Transverse colon (tissue), 4 donors: ENCODE results near the gene NKD2. TPM values are rescaled to one million over a fixed set of nuclear protein-coding genes. Genes with fewer than 3 reads are reported as not detected.

Source experiments
- DNase-seq: peaks from one replicate; pipeline ENCODE4 v3.0.0-alpha.2; 2019
- H3K27ac ChIP-seq, 4 donors: fragments of 200-600 bp; sonication (generic); 2 replicates each; pipeline ENCODE4 v1.5.1; 2016 to 2018; ENCODE audit warnings: inconsistent platforms in 4 of 4
- H3K27me3 ChIP-seq: fragments of 200-600 bp; sonication (generic); 2 replicates; pipeline ENCODE4 v1.5.1; 2017; ENCODE audit warnings: inconsistent platforms
- H3K36me3 ChIP-seq, 4 donors: fragments of 200-600 bp; sonication (generic); 2 replicates each; pipeline ENCODE4 v1.5.1; 2017 to 2019; ENCODE audit warnings: inconsistent platforms in 4 of 4
- H3K4me1 ChIP-seq, 4 donors: fragments of 200-600 bp; sonication (generic); 2 replicates each; pipeline ENCODE4 v1.5.1; 2017 to 2020; ENCODE audit warnings: inconsistent platforms in 4 of 4
- H3K4me3 ChIP-seq, 4 donors: fragments of 200-600 bp; sonication (generic); 1 replicate in 1 of 4; 2 replicates in 3 of 4; pipeline versions ENCODE4 v1.5.1 to v1.6.1; 2017 to 2019; ENCODE audit warnings: inconsistent platforms in 4 of 4
- H3K9me3 ChIP-seq, 2 donors: fragments of 200-600 bp; sonication (generic); 2 replicates each; pipeline ENCODE4 v1.5.1; 2017 to 2019; ENCODE audit warnings: inconsistent platforms in 2 of 2
- EP300 ChIP-seq: sonication (generic); formaldehyde crosslinking; IDR thresholded peaks from one replicate; pipeline ENCODE4 v1.6.1; 2017; ENCODE audit warnings: antibody characterized with exemption, low read depth
- POLR2A ChIP-seq: fragments of 450-650 bp; IDR thresholded peaks from one replicate; pipeline ENCODE4 v1.6.1; 2016; ENCODE audit warnings: antibody characterized with exemption, mild to moderate bottlenecking, moderate library complexity
- POLR2AphosphoS5 ChIP-seq, 3 donors: sonication (generic); formaldehyde crosslinking; IDR thresholded peaks; one replicate each; pipeline ENCODE4 v1.6.1; 2016; ENCODE audit warnings: antibody characterized with exemption in 3 of 3
- WGBS, 2 donors: methylation state at CpG; one replicate each; pipeline ENCODE4 v1.1.5; 2018; ENCODE audit warnings: low coverage in 1 of 2; 5-methylcytosine and 5-hydroxymethylcytosine counted together
- in situ Hi-C, 4 donors: fragments of 200-750 bp; cut with MboI; loops; one replicate each; pipeline versions ENCODE4 v1.15.0 to v1.15.1; 2017; ENCODE audit warnings: low sequenced_read_pairs in 3 of 4, low pct_ligation_motif_present in 1 of 4, low pct_unique_long_range_greater_than_20kb in 1 of 4
- intact Hi-C: fragments of 100-400 bp; cut with DNase I; formaldehyde crosslinking; loops from one replicate; pipeline ENCODE4 v1.15.1; 2023; ENCODE audit warnings: low total_unique reads
- total RNA-seq, 4 donors: library from RNA; depleted of rRNA; stranded (reverse); fragments of >200 nt; gene quantifications; one replicate each; pipeline ENCODE4 v1.1.0, GENCODE V29; 2016
- TF ChIP-seq, protein P1 (sequence below), 5 experiments: fragments of 200-600 bp in 3 of 5; fragments of 450-650 bp in 2 of 5; sonication (generic) in 3 of 5; IDR thresholded peaks; 1 replicate in 2 of 5; 2 replicates in 3 of 5; pipeline ENCODE4 v1.5.1; 2016 to 2017; ENCODE audit warnings: antibody characterized with exemption in 5 of 5, inconsistent platforms in 3 of 5, mild to moderate bottlenecking in 2 of 5, moderate library complexity in 1 of 5

NKD2 gene
- total RNA-seq, 4 donors from 2014 or later, result 0.41 to 0.80 TPM; not detected in 2

DNA sequence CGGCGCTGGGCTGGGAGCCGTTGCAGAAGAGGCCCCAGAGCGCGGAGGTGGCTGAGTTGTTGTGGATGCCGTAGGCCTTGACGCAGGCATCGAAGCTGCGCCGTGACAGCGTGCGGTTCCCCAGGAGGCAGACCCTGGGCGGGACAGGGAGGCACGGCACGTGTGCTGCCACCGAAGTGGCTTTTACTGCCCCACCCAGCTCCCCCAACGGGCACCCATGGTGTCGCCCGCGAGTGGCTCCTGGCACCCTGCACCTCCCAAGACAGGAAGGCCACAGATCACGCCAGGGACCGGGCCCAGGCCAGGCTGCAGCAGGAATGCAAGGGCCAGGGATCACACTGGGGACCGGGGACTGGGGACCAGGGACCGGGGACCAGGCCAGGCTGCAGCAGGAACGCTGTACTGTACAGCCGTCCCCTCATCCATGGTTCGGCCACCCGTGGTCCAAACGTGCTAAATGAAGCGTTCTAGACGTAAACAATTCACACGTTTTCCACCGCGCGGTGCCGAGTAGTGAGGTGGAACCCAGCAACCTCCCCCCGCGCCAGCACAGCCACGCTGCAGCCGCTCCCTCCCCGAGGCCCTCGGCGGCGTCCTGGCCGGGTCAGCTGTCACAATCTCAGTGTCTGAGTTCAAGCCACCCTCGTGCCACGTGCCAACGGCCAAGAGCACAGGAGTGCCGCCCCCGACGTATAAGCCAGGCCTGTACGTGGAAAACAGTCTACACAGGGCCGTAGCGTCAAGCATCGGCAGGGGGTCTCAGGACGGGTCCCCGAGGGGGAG lies 75.4 kb downstream of the NKD2 start:
- DNase-seq, result no peak
- intact Hi-C loops (no loop called here), in situ Hi-C loops (no loop called here)
- Histone ChIP-seq H3K9me3 (no peaks in the 10 kb centered on the region), H3K27ac (no peak overlapping the region), H3K36me3 (peaks cover 0 to 21% (median 11%) of the 10 kb centered on the region in 4 donors), H3K4me3 (no peak overlapping the region), H3K27me3 (no peaks in the 10 kb centered on the region), H3K4me1 (no peaks in the 10 kb centered on the region)
- TF ChIP-seq POLR2A, result no peak
- TF ChIP-seq, protein P1, sequence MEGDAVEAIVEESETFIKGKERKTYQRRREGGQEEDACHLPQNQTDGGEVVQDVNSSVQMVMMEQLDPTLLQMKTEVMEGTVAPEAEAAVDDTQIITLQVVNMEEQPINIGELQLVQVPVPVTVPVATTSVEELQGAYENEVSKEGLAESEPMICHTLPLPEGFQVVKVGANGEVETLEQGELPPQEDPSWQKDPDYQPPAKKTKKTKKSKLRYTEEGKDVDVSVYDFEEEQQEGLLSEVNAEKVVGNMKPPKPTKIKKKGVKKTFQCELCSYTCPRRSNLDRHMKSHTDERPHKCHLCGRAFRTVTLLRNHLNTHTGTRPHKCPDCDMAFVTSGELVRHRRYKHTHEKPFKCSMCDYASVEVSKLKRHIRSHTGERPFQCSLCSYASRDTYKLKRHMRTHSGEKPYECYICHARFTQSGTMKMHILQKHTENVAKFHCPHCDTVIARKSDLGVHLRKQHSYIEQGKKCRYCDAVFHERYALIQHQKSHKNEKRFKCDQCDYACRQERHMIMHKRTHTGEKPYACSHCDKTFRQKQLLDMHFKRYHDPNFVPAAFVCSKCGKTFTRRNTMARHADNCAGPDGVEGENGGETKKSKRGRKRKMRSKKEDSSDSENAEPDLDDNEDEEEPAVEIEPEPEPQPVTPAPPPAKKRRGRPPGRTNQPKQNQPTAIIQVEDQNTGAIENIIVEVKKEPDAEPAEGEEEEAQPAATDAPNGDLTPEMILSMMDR (IDR thresholded peaks at IDR 0.05), result no peak
- no peak for TF ChIP-seq POLR2AphosphoS5 (IDR thresholded peaks at IDR 0.05)
- TF ChIP-seq EP300, result no peak
- 92% methylated on average over 49 of the region's 57 CpGs; no CpG with 5 or more reads in 1 of the 2 donors for WGBS, 2 donors

DNA sequence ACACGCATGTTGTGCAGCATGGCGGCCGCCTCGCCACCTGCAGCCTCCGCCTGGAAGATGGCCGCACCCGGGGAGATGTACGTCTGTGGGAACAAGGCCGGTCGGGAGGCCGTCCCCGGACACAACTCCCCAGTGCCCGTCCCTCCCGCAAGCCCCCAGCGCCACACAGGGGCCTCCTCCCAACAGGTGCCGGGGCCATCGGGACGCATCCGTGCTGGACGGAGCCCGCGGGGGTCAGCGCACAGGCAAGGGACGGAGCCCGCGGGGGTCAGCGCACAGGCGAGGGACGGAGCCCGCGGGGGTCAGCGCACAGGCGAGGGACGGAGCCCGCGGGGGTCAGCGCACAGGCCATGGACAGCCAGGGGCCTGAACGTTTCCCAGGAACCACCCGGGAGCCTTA lies 76.8 kb downstream of the NKD2 start:
- 96% methylated on average over 38 of the region's 39 CpGs; no CpG with 5 or more reads in 1 of the 2 donors for WGBS, 2 donors
- no peak overlapping the region for H3K4me3 ChIP-seq
- H3K4me1 ChIP-seq, result peaks cover 0 to 8% (median 4%) of the 10 kb centered on the region in 4 donors
- H3K27ac ChIP-seq, result no peak overlapping the region
- H3K9me3 ChIP-seq, result no peaks in the 10 kb centered on the region
- TF ChIP-seq POLR2AphosphoS5 (IDR thresholded peaks at IDR 0.05) (no peak), POLR2A (no peak), EP300 (no peak)
- TF ChIP-seq, protein P1 (IDR thresholded peaks at IDR 0.05), result no peak
- peaks cover 0 to 21% (median 9%) of the 10 kb centered on the region in 4 donors for H3K36me3 ChIP-seq
- in situ Hi-C loops, result no loop called here
- H3K27me3 ChIP-seq, result no peaks in the 10 kb centered on the region
- no peak for DNase-seq
- intact Hi-C loops, result no loop called here

DNA sequence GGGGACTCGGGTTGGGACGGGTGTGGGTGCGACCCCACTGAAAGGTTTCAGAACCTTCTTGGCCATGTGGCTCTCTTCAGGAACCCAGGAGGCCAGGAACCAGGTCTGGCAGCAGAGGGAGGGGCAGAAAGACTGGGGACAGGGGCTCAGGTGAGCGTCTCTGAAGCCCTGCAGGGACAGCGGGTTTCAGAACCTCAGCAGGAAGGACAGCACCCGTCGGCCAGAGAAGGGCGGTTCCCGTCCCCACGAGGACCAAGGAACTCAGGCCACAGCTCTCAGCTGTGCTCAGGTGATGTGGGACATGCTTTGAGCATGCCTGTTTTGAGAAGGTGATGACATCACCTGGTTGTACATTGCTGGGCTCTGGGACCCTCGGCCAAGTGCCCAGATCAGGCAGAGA lies 77.5 kb downstream of the NKD2 start:
- H3K27me3 ChIP-seq, result no peaks in the 10 kb centered on the region
- DNase-seq, result no peak
- no peak for TF ChIP-seq POLR2AphosphoS5 (IDR thresholded peaks at IDR 0.05)
- TF ChIP-seq, protein P1 (IDR thresholded peaks at IDR 0.05), result no peak
- TF ChIP-seq POLR2A, result no peak
- no peak for TF ChIP-seq EP300
- no peaks in the 10 kb centered on the region for H3K9me3 ChIP-seq
- no peak overlapping the region for H3K27ac ChIP-seq
- H3K36me3 ChIP-seq, result peaks cover 0 to 21% (median 9%) of the 10 kb centered on the region in 4 donors
- in situ Hi-C loops, result no loop called here
- H3K4me1 ChIP-seq, result peaks cover 0 to 8% (median 4%) of the 10 kb centered on the region in 4 donors
- H3K4me3 ChIP-seq, result no peak overlapping the region
- 95% methylated on average over 7 of the region's 11 CpGs; no CpG with 5 or more reads in 1 of the 2 donors for WGBS, 2 donors
- intact Hi-C loops, result no loop called here

DNA sequence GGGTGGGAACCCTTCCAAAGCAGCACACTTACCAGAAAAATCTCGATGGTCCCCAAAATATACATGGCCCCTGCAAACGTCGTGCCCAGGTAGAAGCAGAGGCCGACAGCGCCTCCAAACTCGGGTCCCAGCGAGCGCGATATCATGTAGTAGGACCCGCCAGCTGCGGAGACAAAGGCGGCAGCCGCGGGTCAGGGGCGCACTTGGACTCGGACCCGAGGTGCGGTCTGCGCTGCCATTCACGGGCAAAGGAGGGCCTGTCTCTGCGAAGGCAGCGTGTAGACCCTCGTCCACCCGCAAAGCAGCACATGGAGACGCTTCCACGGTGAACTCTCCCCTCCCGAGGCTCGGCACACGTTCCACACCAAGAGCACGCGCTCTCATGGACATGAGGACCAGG lies 78.3 kb downstream of the NKD2 start:
- no peak overlapping the region for H3K27ac ChIP-seq
- no peak for DNase-seq
- peaks cover 0 to 21% (median 9%) of the 10 kb centered on the region in 4 donors for H3K36me3 ChIP-seq
- in situ Hi-C loops (no loop called here), intact Hi-C loops (no loop called here)
- peaks cover 0 to 8% (median 4%) of the 10 kb centered on the region in 4 donors for H3K4me1 ChIP-seq
- no peak overlapping the region for H3K4me3 ChIP-seq
- no peaks in the 10 kb centered on the region for H3K27me3 ChIP-seq
- H3K9me3 ChIP-seq, result no peaks in the 10 kb centered on the region
- WGBS, 2 donors, result 96% methylated on average over 31 of the region's 31 CpGs; no CpG with 5 or more reads in 1 of the 2 donors
- TF ChIP-seq POLR2AphosphoS5 (IDR thresholded peaks at IDR 0.05) (no peak), POLR2A (no peak), EP300 (no peak)
- TF ChIP-seq, protein P1 (IDR thresholded peaks at IDR 0.05), result no peak
